HEK293T (cell line): ENCODE results near the gene PTPRQ.

Source experiments
- BHLHE40 ChIP-seq: fragments of 450-650 bp; IDR thresholded peaks from 2 replicates; pipeline ENCODE4 v1.6.1; 2016; ENCODE audit warnings: mild to moderate bottlenecking, moderate library complexity, borderline replicate concordance
- CTBP1 ChIP-seq: fragments of 450-650 bp; IDR thresholded peaks from 2 replicates; pipeline ENCODE4 v1.6.1; 2016; ENCODE audit warnings: borderline replicate concordance
- ELF4 ChIP-seq: fragments of 450-650 bp; IDR thresholded peaks from 2 replicates; pipeline ENCODE4 v1.6.1; 2017; ENCODE audit warnings: antibody characterized with exemption
- HDGF ChIP-seq: fragments of 450-650 bp; IDR thresholded peaks from 2 replicates; pipeline ENCODE4 v1.6.1; 2017; ENCODE audit warnings: antibody characterized with exemption, borderline replicate concordance
- SP1 ChIP-seq: fragments of 450-650 bp; IDR thresholded peaks from 2 replicates; pipeline ENCODE4 v1.6.1; 2017
- SUZ12 ChIP-seq: fragments of 450-650 bp; IDR thresholded peaks from 2 replicates; pipeline ENCODE4 v1.6.1; 2016; ENCODE audit warnings: mild to moderate bottlenecking

DNA sequence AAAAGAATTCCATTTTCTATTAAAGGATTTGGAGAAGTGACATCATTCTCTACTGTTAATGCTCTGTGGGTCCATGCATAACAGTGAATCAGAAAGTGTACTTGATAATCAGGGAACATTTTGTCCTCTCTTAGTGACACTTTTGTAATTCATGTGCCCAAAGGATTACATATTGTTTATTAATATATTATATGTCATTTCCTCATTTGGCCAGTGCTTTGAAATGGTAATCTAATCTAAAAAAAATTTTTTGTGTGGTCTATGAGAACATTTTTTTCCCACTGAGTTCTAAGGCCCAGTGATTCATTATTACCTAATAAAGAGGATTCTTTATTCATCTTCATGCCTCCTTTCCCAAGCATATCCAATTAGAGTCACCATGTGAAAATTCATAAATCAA lies 183.7 kb downstream of the PTPRQ start:
- TF ChIP-seq ELF4 (no peak), SUZ12 (no peak), BHLHE40 (no peak), SP1 (no peak), CTBP1 (no peak), HDGF (no peak)
